Rectal smooth muscle tissue (tissue), 1 donor: ENCODE results near the gene PRR3.
A peak's percentile ranks its signal among the peaks of the same experiment; 100 is the strongest.
"Not testable (repeated sequence)": the region's sequence is repeated elsewhere in the genome, so short reads cannot be mapped to it uniquely, and the experiment has no call there.

Source experiments
- H3K27ac ChIP-seq: one replicate; pipeline ENCODE4 v1.7.0; 2013; ENCODE audit warnings: low read depth, low read length, inconsistent platforms
- H3K27me3 ChIP-seq: one replicate; pipeline ENCODE4 v1.7.0; 2013; ENCODE audit warnings: low read length; ENCODE audit not compliant: control insufficient read depth, insufficient read depth
- H3K36me3 ChIP-seq: one replicate; pipeline ENCODE4 v1.7.0; 2013; ENCODE audit warnings: low read length; ENCODE audit not compliant: control insufficient read depth, insufficient read depth
- H3K4me1 ChIP-seq: one replicate; pipeline ENCODE4 v1.7.0; 2013; ENCODE audit warnings: low read length; ENCODE audit not compliant: control insufficient read depth, insufficient read depth
- H3K4me3 ChIP-seq: one replicate; pipeline ENCODE4 v1.7.0; 2013; ENCODE audit warnings: low read length
- H3K9ac ChIP-seq: one replicate; pipeline ENCODE4 v1.7.0; 2013; ENCODE audit warnings: low read length

Gene PRR3, protein sequence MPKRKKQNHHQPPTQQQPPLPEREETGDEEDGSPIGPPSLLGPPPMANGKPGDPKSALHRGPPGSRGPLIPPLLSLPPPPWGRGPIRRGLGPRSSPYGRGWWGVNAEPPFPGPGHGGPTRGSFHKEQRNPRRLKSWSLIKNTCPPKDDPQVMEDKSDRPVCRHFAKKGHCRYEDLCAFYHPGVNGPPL

DNA sequence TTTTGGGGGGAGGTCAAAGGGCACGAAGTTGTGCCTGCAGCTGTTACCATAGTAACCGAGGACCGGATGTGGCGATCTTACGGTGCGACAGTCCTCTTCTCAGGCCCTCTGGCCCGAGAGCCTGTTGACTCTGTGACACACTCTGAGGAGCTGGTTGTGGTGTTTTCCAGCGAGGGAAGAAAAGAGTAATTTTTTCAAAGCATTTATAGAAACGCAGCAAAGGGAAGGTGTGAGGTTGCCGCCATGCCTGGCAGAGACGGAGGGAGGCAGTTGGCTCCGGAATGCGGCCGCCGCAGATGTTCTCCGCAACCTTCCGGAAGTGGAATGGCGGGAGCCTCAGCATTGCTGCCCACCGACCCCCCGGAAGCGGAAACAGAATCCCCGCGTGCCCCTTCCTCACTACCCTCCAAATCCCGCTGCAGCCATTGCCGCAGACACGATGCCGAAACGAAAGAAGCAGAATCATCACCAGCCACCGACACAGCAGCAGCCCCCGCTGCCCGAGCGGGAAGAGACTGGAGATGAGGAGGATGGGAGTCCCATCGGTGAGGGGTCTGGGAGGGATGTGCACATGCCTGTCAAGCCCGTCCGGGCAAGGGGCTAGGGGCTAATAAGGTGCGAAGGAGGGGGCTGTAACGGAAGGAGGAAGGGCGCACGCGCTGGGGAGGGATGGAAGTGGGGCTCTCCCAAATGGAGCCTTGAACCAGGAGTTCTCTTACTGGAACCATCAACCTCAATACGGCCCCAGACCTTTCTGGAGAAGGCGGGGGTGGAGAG, at the start of gene PRR3:
Gene PRR3, plus strand, starts transcription at position 390 of the 777 bp plus-strand sequence. Its CDS starts 50 bp downstream, at position 440.
- H3K36me3 ChIP-seq = peaks cover 18% of the 10 kb centered on the region
- H3K4me3 ChIP-seq = peak within 1 kb of the TSS; percentile 97
- H3K4me1 ChIP-seq = peaks cover 7% of the 10 kb centered on the region
- H3K9ac ChIP-seq = peak within 1 kb of the TSS; percentile 82
- H3K27me3 ChIP-seq = no peaks in the 10 kb centered on the region
- peak within 1 kb of the TSS; percentile 98 for H3K27ac ChIP-seq

DNA sequence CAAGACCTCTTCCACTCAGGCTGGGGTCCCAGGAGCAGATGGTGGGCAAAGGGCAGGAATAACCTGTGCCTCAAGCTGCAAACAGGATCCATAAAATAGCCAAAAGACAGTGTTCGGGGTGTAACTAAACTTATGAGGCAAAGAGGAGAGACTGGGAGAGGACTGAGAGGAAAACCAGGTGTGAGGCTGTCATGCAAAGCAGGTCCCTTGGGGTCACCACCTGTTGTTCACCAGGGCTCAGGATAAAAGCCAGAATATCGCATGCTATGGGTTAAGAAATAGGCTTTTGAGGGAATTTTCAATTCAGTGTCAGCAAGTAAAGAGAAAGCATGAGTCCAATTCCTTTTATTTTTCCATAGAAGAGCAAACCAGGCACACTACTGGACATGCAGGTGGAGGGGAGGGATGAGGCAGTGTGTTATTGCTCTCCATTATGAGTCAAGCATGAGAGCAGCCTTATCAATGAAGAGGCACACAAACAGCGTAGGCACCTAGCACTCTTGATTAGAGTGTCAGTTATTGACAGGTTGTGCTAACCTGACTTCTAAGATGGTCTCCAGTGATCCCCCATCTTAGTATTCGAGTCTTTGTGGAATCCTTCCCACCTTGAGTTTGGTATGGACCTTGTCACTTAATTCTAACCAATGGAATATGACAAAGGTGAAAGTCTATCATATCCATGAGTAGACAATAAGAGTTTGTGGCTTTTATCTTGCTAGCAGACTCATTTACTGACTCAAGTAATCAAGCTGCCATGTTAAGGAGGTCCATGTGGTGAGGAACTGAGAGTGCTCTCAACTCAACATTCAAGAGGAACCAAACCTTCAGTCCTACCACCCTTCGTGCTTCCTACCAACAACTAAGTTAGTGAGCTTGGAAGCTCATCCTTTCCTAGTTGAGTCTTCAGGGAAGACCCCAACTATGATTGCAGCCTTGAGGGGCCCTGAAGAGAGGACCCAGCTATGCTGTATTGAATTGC, 49.0 kb upstream of the PRR3 start:
- Histone ChIP-seq H3K36me3 (no peaks in the 10 kb centered on the region), H3K4me3 (peak overlapping the region; percentile 2), H3K27ac (no peak overlapping the region), H3K9ac (no peak overlapping the region), H3K4me1 (no peaks in the 10 kb centered on the region), H3K27me3 (no peaks in the 10 kb centered on the region)

- Histone ChIP-seq H3K4me1 (no peaks in the 10 kb centered on the region), H3K36me3 (no peaks in the 10 kb centered on the region), H3K4me3 (peak overlapping the region; percentile 15), H3K27me3 (no peaks in the 10 kb centered on the region), H3K27ac (no peak overlapping the region), H3K9ac (no peak overlapping the region)
These were observed 48.0 kb upstream of the PRR3 start for GRCh38 chr6:30508890-30509736.

DNA sequence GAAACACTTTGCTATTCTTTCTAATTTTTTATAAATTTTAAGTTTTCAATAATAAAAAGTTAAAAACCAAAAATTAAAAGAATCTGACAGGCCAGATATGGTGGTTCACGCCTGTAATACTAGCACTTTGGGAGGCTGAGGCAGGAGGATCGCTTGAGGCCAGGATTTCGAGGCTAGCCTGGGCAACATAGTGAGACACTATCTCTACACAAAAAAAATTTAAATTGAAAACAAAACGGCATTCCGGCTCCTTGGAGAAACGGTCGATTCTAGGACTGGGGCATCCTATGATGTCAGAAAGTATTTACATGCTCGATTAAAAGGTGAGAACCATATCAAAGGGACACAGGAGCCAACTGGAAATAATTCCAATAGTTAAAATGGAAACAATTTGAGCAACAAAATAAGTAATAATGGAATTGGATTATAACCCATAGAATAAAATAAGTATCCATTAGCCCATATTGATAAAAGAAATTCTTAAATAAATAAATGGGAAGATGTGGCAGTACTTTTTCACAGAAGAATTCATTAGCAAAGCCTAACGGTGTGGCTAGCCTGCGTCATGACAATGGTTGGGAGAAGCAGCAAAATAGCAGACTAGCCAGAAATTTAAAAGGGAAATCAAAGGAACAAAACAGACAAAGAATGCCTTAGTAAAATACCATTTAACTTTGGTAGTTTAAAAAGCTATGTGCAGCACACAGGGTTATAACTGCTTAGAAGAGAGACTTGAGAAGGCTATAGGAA, 46.5 kb upstream of the PRR3 start:
- Histone ChIP-seq H3K4me3 (no peak overlapping the region), H3K27ac (no peak overlapping the region), H3K27me3 (no peaks in the 10 kb centered on the region), H3K4me1 (no peaks in the 10 kb centered on the region), H3K36me3 (no peaks in the 10 kb centered on the region), H3K9ac (no peak overlapping the region)

DNA sequence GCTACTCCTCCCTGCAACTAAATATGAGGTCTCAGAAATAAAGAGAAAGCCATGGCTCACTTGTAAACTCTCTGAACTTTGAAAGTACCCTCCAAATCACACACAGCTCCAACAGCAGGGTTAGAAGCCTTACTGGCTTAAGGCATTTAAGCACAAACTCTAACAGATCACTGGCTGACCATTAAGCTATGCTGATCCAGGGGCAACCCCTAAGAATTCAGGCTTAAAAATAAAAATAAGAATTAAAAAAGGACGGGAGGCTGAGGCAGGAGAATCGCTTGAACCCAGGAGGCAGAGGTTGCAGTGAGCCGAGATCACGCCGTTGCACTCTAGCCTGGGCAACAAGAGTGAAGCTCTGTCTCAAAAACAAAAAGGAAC, 45.9 kb upstream of the PRR3 start:
- Histone ChIP-seq H3K4me1 (no peaks in the 10 kb centered on the region), H3K27me3 (no peaks in the 10 kb centered on the region), H3K36me3 (no peaks in the 10 kb centered on the region), H3K9ac (no peak overlapping the region), H3K27ac (no peak overlapping the region), H3K4me3 (no peak overlapping the region)

- Histone ChIP-seq H3K9ac (no peak overlapping the region), H3K4me3 (no peak overlapping the region), H3K4me1 (no peaks in the 10 kb centered on the region), H3K36me3 (no peaks in the 10 kb centered on the region), H3K27me3 (no peaks in the 10 kb centered on the region), H3K27ac (no peak overlapping the region)
These were observed 43.6 kb upstream of the PRR3 start for GRCh38 chr6:30513451-30513850.

- H3K36me3 ChIP-seq = no peaks in the 10 kb centered on the region
- H3K27me3 ChIP-seq = no peaks in the 10 kb centered on the region
- H3K4me3 ChIP-seq = no peak overlapping the region
- no peak overlapping the region for H3K9ac ChIP-seq
- no peak overlapping the region for H3K27ac ChIP-seq
- H3K4me1 ChIP-seq = peaks cover 3% of the 10 kb centered on the region
These were observed 42.0 kb upstream of the PRR3 start for GRCh38 chr6:30515106-30515505.

DNA sequence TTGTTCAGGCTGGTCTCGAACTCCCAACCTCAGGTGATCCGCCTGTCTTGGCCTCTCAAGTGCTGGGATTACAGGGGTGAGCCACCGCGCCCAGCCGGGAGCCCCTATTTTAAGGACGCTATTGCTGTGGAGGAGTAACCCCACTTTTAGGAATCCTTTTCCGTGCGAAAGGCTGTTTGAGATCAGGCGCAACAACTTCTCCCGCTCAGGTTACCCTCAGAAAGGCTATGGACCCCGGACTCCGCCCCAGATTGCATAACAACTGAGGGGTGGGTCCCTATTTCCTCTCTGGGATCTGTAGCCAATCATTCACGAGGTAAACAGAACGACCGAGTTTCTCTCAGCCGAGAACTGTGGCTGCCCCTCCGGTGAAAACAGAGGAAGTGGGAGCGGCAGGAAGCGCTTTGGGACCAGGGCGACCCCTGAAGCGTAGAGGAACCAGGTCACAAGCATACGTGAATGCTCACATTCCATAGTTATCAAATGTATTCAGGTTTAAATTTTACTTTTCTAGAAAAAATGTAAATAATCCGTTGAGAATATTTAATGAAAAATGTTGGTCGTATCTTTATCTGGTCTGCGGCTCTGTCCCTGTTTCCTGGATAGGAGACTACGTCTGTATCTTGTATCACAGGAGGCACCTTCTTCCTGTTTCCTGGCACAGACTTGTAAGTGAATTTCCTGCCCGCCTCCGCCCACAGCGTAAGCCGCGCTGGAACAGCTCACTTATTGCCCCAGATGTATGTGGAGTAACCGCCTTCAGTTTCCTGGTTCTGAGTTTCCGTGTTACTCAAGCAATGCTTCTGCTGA, 40.9 kb upstream of the PRR3 start:
- peak overlapping the region; percentile 88 for H3K27ac ChIP-seq
- peak overlapping the region; percentile 66 for H3K4me3 ChIP-seq
- no peaks in the 10 kb centered on the region for H3K36me3 ChIP-seq
- no peaks in the 10 kb centered on the region for H3K27me3 ChIP-seq
- peak overlapping the region; percentile 45 for H3K9ac ChIP-seq
- peaks cover 7% of the 10 kb centered on the region for H3K4me1 ChIP-seq

GRCh38 chr6:30516754-30517076, 40.4 kb upstream of the PRR3 start:
- not testable (repeated sequence) for H3K36me3 ChIP-seq, H3K4me1 ChIP-seq, H3K9ac ChIP-seq, H3K27me3 ChIP-seq
- Histone ChIP-seq H3K27ac (peak overlapping the region; percentile 88), H3K4me3 (peak overlapping the region; percentile 66)

GRCh38 chr6:30517767-30518504, 39.2 kb upstream of the PRR3 start:
- not testable (repeated sequence) for H3K27ac ChIP-seq, H3K36me3 ChIP-seq, H3K27me3 ChIP-seq, H3K9ac ChIP-seq, H3K4me1 ChIP-seq, H3K4me3 ChIP-seq
